Measurements from ENCODE around the gene SASS6. TPM values are rescaled to one million over a fixed set of nuclear protein-coding genes. Genes with fewer than 3 reads are reported as not detected.
A peak's percentile ranks its signal among the peaks of the same experiment; 100 is the strongest.

SASS6 gene
- total and polyA plus RNA-seq, 10 of the 15 experiments (the other 5 are each of a cell fraction or from before 2014, with no cell fraction given), result 6.6 to 17.9 (median 10.2) TPM

DNA sequence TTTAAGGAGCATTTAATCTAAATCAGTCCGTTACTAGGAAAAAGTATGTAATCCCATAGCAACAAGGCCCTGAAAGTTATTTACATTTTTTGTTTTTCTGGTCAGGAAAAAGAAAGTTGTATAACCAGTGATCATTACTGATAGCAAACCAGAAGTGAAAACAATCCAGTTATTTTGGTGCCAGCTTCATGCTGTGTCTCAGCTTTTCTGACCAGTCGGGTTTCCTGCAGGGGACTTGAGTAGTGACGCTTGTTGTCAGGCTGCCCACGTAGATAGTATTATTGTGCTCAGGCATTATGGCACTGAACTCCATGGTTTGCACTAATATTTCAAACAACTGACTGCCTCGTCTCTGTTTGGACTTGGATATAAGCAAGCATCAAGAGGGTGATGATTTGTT is 55.2 kb downstream of the SASS6 start (continued):
- TF ChIP-seq, protein P1, sequence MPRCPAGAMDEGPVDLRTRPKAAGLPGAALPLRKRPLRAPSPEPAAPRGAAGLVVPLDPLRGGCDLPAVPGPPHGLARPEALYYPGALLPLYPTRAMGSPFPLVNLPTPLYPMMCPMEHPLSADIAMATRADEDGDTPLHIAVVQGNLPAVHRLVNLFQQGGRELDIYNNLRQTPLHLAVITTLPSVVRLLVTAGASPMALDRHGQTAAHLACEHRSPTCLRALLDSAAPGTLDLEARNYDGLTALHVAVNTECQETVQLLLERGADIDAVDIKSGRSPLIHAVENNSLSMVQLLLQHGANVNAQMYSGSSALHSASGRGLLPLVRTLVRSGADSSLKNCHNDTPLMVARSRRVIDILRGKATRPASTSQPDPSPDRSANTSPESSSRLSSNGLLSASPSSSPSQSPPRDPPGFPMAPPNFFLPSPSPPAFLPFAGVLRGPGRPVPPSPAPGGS (IDR thresholded peaks at IDR 0.05; ENCODE audit: borderline replicate concordance, insufficient read depth, low read depth, low read length, poor library complexity, severe bottlenecking), result peak; percentile 11
- TF ChIP-seq E2F8 (IDR thresholded peaks at IDR 0.05; ENCODE audit: low read depth, partially characterized antibody) (no peak), RELA (IDR thresholded peaks at IDR 0.05; ENCODE audit: borderline replicate concordance, partially characterized antibody) (no peak), TCF12 (IDR thresholded peaks at IDR 0.05; ENCODE audit: low read depth, low read length) (no peak), YBX1 (IDR thresholded peaks at IDR 0.05) (no peak), WRNIP1 (IDR thresholded peaks at IDR 0.05; ENCODE audit: borderline replicate concordance, low read depth, low read length) (no peak), NRF1 (conservative IDR thresholded peaks at IDR 0.05; ENCODE audit: low read depth, low read length) (no peak), EP300 (IDR thresholded peaks at IDR 0.05; ENCODE audit: borderline replicate concordance in 1 of 2, control insufficient read depth in 1 of 2, low read depth in 2 of 2, low read length in 2 of 2) (peak; percentile 63 to 65; a peak in 3 of 4 replicates), ZNF217 (IDR thresholded peaks at IDR 0.05) (no peak), PAX5 (IDR thresholded peaks at IDR 0.05; ENCODE audit: borderline replicate concordance, low read depth, low read length) (no peak), RBBP5 (conservative IDR thresholded peaks at IDR 0.05) (no peak), BCL11A (IDR thresholded peaks at IDR 0.05; ENCODE audit: low read depth, low read length) (peak; percentile 56), POU2F2 (IDR thresholded peaks at IDR 0.05; ENCODE audit: borderline replicate concordance, low read depth, low read length) (0 out of 3 replicates have a peak, but pooled peaks have one; percentile 17), KAT2A (conservative IDR thresholded peaks at IDR 0.05; ENCODE audit: control insufficient read depth, low read depth, low read length) (no peak), SREBF2 (IDR thresholded peaks at IDR 0.05; ENCODE audit: low read length) (no peak), HDAC2 (IDR thresholded peaks at IDR 0.05) (no peak), MXI1 (IDR thresholded peaks at IDR 0.05; ENCODE audit: low read depth, low read length) (no peak), YY1 (IDR thresholded peaks at IDR 0.05; ENCODE audit: low read depth, low read length) (no peak), HCFC1 (IDR thresholded peaks at IDR 0.05; ENCODE audit: low read length) (no peak), CHD2 (IDR thresholded peaks at IDR 0.05; ENCODE audit: borderline replicate concordance, low read depth, low read length) (0 out of 2 replicates have a peak, but pooled peaks have one; percentile 29), RFX5 (IDR thresholded peaks at IDR 0.05; ENCODE audit: low read depth, low read length) (peak; percentile 91), REST (IDR thresholded peaks at IDR 0.05; ENCODE audit: low read depth, low read length) (no peak)
- TF ChIP-seq, protein P2, sequence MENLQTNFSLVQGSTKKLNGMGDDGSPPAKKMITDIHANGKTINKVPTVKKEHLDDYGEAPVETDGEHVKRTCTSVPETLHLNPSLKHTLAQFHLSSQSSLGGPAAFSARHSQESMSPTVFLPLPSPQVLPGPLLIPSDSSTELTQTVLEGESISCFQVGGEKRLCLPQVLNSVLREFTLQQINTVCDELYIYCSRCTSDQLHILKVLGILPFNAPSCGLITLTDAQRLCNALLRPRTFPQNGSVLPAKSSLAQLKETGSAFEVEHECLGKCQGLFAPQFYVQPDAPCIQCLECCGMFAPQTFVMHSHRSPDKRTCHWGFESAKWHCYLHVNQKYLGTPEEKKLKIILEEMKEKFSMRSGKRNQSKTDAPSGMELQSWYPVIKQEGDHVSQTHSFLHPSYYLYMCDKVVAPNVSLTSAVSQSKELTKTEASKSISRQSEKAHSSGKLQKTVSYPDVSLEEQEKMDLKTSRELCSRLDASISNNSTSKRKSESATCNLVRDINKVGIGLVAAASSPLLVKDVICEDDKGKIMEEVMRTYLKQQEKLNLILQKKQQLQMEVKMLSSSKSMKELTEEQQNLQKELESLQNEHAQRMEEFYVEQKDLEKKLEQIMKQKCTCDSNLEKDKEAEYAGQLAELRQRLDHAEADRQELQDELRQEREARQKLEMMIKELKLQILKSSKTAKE (IDR thresholded peaks at IDR 0.05; ENCODE audit: low read depth, poor library complexity, severe bottlenecking), result no peak

Measured in GM12878 (cell line).